ENCODE results near the gene CHRNA7. TPM values are rescaled to one million over a fixed set of nuclear protein-coding genes. Genes with fewer than 3 reads are reported as not detected.
A peak's percentile ranks its signal among the peaks of the same experiment; 100 is the strongest.
"Not testable (repeated sequence)": the region's sequence is repeated elsewhere in the genome, so short reads cannot be mapped to it uniquely, and the experiment has no call there.

CHRNA7 gene
- total RNA-seq, 1 donor from 2014 or later = 5.3 TPM

GRCh38 chr15:32130823-32131222 is 100.5 kb downstream of the CHRNA7 start:
- Mint-ChIP-seq H3K4me1 (ENCODE audit: unreplicated experiment) (peaks cover 22% of the 10 kb centered on the region), H3K9me3 (peaks cover 9% of the 10 kb centered on the region), H3K27ac (no peak overlapping the region), H3K4me3 (no peak overlapping the region), H3K36me3 (no peaks in the 10 kb centered on the region), H3K27me3 (peaks cover 7% of the 10 kb centered on the region)
- peak; percentile 31 for TF ChIP-seq CTCF (conservative IDR thresholded peaks at IDR 0.05)
- no peak for DNase-seq (ENCODE audit: extremely low spot score, unreplicated experiment)

DNA sequence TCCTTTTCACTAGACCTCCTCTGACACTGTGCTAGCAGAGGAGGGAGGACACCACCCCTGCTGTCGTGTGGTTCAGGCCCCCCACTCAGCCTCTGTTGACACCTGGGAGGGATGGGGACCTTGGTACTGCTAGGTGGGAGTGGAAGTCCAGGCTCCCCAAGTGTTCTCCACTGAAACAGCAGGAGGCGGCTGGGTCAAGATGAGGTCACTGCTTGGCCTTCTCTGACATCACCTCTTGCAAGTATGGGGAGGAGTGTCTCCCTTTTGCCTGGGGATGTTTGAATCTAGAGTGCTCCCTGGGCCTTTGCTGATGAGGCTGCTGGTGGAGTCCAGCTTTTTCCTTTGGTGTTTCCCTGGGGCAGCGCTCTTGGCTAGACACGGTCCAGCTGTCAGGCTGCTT is 101.5 kb downstream of the CHRNA7 start:
- DNase-seq (ENCODE audit: extremely low spot score, unreplicated experiment) = no peak
- TF ChIP-seq CTCF (conservative IDR thresholded peaks at IDR 0.05) = no peak
- H3K9me3 Mint-ChIP-seq = peaks cover 10% of the 10 kb centered on the region
- peaks cover 21% of the 10 kb centered on the region for H3K4me1 Mint-ChIP-seq (ENCODE audit: unreplicated experiment)
- peaks cover 7% of the 10 kb centered on the region for H3K27me3 Mint-ChIP-seq
- no peak overlapping the region for H3K27ac Mint-ChIP-seq
- no peaks in the 10 kb centered on the region for H3K36me3 Mint-ChIP-seq
- H3K4me3 Mint-ChIP-seq = no peak overlapping the region

- no peaks in the 10 kb centered on the region for H3K36me3 Mint-ChIP-seq
- H3K4me1 Mint-ChIP-seq (ENCODE audit: unreplicated experiment) = peaks cover 21% of the 10 kb centered on the region
- no peak overlapping the region for H3K4me3 Mint-ChIP-seq
- TF ChIP-seq CTCF (conservative IDR thresholded peaks at IDR 0.05) = no peak
- peaks cover 3% of the 10 kb centered on the region for H3K27me3 Mint-ChIP-seq
- DNase-seq (ENCODE audit: extremely low spot score, unreplicated experiment) = no peak
- peaks cover 10% of the 10 kb centered on the region for H3K9me3 Mint-ChIP-seq
- no peak overlapping the region for H3K27ac Mint-ChIP-seq
These were observed 102.5 kb downstream of the CHRNA7 start for GRCh38 chr15:32132859-32133258.

DNA sequence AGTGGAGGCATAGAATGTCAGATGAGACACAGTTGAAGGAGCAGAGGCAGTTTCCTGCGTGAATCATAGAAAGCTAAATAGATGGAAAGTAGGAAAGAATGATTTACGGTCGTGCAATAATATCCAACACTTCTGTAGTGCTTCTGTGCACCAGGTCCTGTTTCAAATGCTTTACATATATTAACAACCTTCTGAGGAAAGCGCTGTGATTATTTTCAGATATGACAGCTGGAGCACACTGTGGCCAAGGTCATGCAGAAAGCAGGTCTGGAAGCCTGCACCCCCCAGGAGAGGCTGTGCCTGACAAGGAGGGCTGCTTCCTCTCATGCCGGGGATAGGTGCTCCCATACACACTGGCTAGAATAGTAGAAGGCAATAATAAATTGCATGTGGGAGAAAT is 104.5 kb downstream of the CHRNA7 start:
- H3K36me3 Mint-ChIP-seq = no peaks in the 10 kb centered on the region
- no peaks in the 10 kb centered on the region for H3K27me3 Mint-ChIP-seq
- H3K9me3 Mint-ChIP-seq = peaks cover 3% of the 10 kb centered on the region
- peaks cover 21% of the 10 kb centered on the region for H3K4me1 Mint-ChIP-seq (ENCODE audit: unreplicated experiment)
- no peak overlapping the region for H3K4me3 Mint-ChIP-seq
- TF ChIP-seq CTCF (conservative IDR thresholded peaks at IDR 0.05) = no peak
- H3K27ac Mint-ChIP-seq = no peak overlapping the region
- no peak for DNase-seq (ENCODE audit: extremely low spot score, unreplicated experiment)

GRCh38 chr15:32135335-32135734 is 105.0 kb downstream of the CHRNA7 start:
- H3K27ac Mint-ChIP-seq = no peak overlapping the region
- H3K4me1 Mint-ChIP-seq (ENCODE audit: unreplicated experiment) = peaks cover 21% of the 10 kb centered on the region
- H3K27me3 Mint-ChIP-seq = no peaks in the 10 kb centered on the region
- no peak for TF ChIP-seq CTCF (conservative IDR thresholded peaks at IDR 0.05)
- H3K9me3 Mint-ChIP-seq = peaks cover 3% of the 10 kb centered on the region
- H3K36me3 Mint-ChIP-seq = no peaks in the 10 kb centered on the region
- H3K4me3 Mint-ChIP-seq = no peak overlapping the region
- no peak for DNase-seq (ENCODE audit: extremely low spot score, unreplicated experiment)

GRCh38 chr15:32145512-32145911 is 115.2 kb downstream of the CHRNA7 start:
- not testable (repeated sequence) for H3K9me3 Mint-ChIP-seq; H3K27ac Mint-ChIP-seq; DNase-seq (ENCODE audit: extremely low spot score, unreplicated experiment); H3K36me3 Mint-ChIP-seq; H3K27me3 Mint-ChIP-seq; H3K4me1 Mint-ChIP-seq (ENCODE audit: unreplicated experiment); H3K4me3 Mint-ChIP-seq
